HCT116 (cell line): ENCODE results near the gene TYR. TPM values are rescaled to one million over a fixed set of nuclear protein-coding genes. Genes with fewer than 3 reads are reported as not detected.

Experiments
- ATAC-seq: fragments of 200-7000 bp; cut with Tn5 transposase; 2 replicates; pipeline ENCODE4 v1.9.1; 2020; ENCODE audit warnings: mild to moderate bottlenecking, moderate library complexity
- BruUV-seq: library from RNA; stranded (reverse); fragments of 400-500 nt; replicated peaks from 2 replicates; lab custom pipeline; 2021; lab: Mats Ljungman, UMichigan
- CTCF ChIA-PET: fragments of 300-600 bp; sonication (Branson Sonifier 250); formaldehyde crosslinking; loops from one replicate; lab custom pipeline; 2021; ENCODE audit warnings: antibody characterized with exemption; lab: Charles Lee
- POLR2A ChIA-PET: fragments of 300-600, 350-600 bp; sonication (Branson Sonifier 250); formaldehyde crosslinking; loops from one replicate; lab custom pipeline; 2021; ENCODE audit warnings: antibody characterized with exemption; lab: Charles Lee
- RAD21 ChIA-PET, 2 experiments: fragments of 300-600 bp; sonication (Branson Sonifier 250); formaldehyde crosslinking; loops; one replicate each; lab custom pipeline; 2023; ENCODE audit warnings: low total read pairs in 2 of 2; ENCODE audit not compliant: uncharacterized antibody in 2 of 2, unreplicated experiment in 2 of 2, low non-redundant PET in 1 of 2; lab: Charles Lee
- DNase-seq: peaks from one replicate; pipeline ENCODE4 v3.0.0-alpha.2; 2010; ENCODE audit warnings: low read depth, low spot score
- H2AFZ ChIP-seq: fragments of 200-600 bp; shearing (Covaris generic), sonication (generic); 2 replicates; pipeline ENCODE4 v1.6.1; 2017; ENCODE audit warnings: low read depth, mixed run types, mixed read lengths, antibody characterized with exemption, low read length; ENCODE audit not compliant: poor library complexity, severe bottlenecking
- H3K27ac ChIP-seq: 2 replicates; pipeline ENCODE4 v1.5.1; 2012; ENCODE audit warnings: low read depth, low read length
- H3K27me3 ChIP-seq: fragments of 200-600 bp; sonication (generic); 2 replicates; pipeline ENCODE4 v1.6.1; 2016; ENCODE audit warnings: mixed run types, low read length, mixed read lengths; ENCODE audit not compliant: insufficient read depth
- H3K36me3 ChIP-seq, 2 experiments: fragments of 200-500 bp in 1 of 2; fragments of 200-600 bp in 1 of 2; sonication (Bioruptor generic) in 1 of 2; sonication (generic) in 1 of 2; 2 replicates each; pipeline versions ENCODE4 v1.5.1 to v1.6.1; 2014 to 2016; ENCODE audit warnings: low read length in 2 of 2, inconsistent platforms in 1 of 2, mixed read lengths in 1 of 2, mixed run types in 1 of 2; ENCODE audit not compliant: insufficient read depth in 2 of 2, control insufficient read depth in 1 of 2
- H3K4me1 ChIP-seq, 2 experiments: fragments of 200-600 bp in 1 of 2; sonication (generic) in 1 of 2; 2 replicates each; pipeline versions ENCODE4 v1.5.1 to v1.6.1; 2012 to 2017; ENCODE audit warnings: low read length in 2 of 2, inconsistent platforms in 1 of 2, mild to moderate bottlenecking in 1 of 2, mixed read lengths in 1 of 2, mixed run types in 1 of 2, moderate library complexity in 1 of 2; ENCODE audit not compliant: insufficient read depth in 2 of 2, control insufficient read depth in 1 of 2
- H3K4me2 ChIP-seq: fragments of 200-600 bp; sonication (generic); 2 replicates; pipeline ENCODE4 v1.6.1; 2017; ENCODE audit warnings: mixed run types, low read length, mixed read lengths
- H3K4me3 ChIP-seq, 2 experiments: fragments of 200-600 bp in 1 of 2; sonication (generic) in 1 of 2; replicated peaks in 1 of 2; 2 replicates each; pipeline ENCODE4 v1.5.1; 2011 to 2016; ENCODE audit warnings: low read length in 2 of 2, control low read depth in 1 of 2, low read depth in 1 of 2, mild to moderate bottlenecking in 1 of 2, mixed read lengths in 1 of 2, mixed run types in 1 of 2
- H3K79me2 ChIP-seq: fragments of 200-600 bp; sonication (generic); 2 replicates; pipeline ENCODE4 v1.6.1; 2017; ENCODE audit warnings: mild to moderate bottlenecking, mixed run types, low read length, moderate library complexity, mixed read lengths; ENCODE audit not compliant: insufficient read depth
- H3K9ac ChIP-seq: fragments of 200-600 bp; sonication (generic); 2 replicates; pipeline ENCODE4 v1.6.1; 2016; ENCODE audit warnings: low read length, mixed read lengths
- H3K9me2 ChIP-seq: fragments of 200-600 bp; sonication (generic), shearing (Covaris generic); 2 replicates; pipeline ENCODE4 v1.6.1; 2017; ENCODE audit warnings: mixed run types, mild to moderate bottlenecking, moderate library complexity; ENCODE audit not compliant: insufficient read depth
- H3K9me3 ChIP-seq, 2 experiments: fragments of 200-500 bp in 1 of 2; fragments of 200-600 bp in 1 of 2; sonication (Bioruptor generic) in 1 of 2; sonication (generic) in 1 of 2; 2 replicates each; pipeline ENCODE4 v1.6.1; 2014 to 2017; ENCODE audit warnings: low read length in 2 of 2, mixed read lengths in 2 of 2, inconsistent platforms in 1 of 2, low read depth in 1 of 2, mild to moderate bottlenecking in 1 of 2, mixed run types in 1 of 2, moderate library complexity in 1 of 2; ENCODE audit not compliant: control insufficient read depth in 1 of 2, insufficient read depth in 1 of 2
- H4K20me1 ChIP-seq: fragments of 200-600 bp; sonication (generic), shearing (Covaris generic); 2 replicates; pipeline ENCODE4 v1.6.1; 2017; ENCODE audit warnings: mixed run types, mild to moderate bottlenecking, moderate library complexity; ENCODE audit not compliant: insufficient read depth
- ATF3 ChIP-seq: IDR thresholded peaks from 2 replicates; pipeline ENCODE4 v1.6.1; 2012
- CBX3 ChIP-seq: IDR thresholded peaks from 2 replicates; pipeline ENCODE4 v1.6.1; 2012; ENCODE audit warnings: low read depth
- ELF1 ChIP-seq: IDR thresholded peaks from 2 replicates; pipeline ENCODE4 v1.6.1; 2012; ENCODE audit warnings: low read depth, borderline replicate concordance
- FOSL1 ChIP-seq: IDR thresholded peaks from 2 replicates; pipeline ENCODE4 v1.6.1; 2012; ENCODE audit warnings: low read depth
- POLR2AphosphoS5 ChIP-seq: IDR thresholded peaks from 2 replicates; pipeline ENCODE4 v1.6.1; 2011; ENCODE audit warnings: mild to moderate bottlenecking, low read depth, low read length, moderate library complexity
- REST ChIP-seq: IDR thresholded peaks from 2 replicates; pipeline ENCODE4 v1.6.1; 2012; ENCODE audit warnings: low read depth
- SRF ChIP-seq: IDR thresholded peaks from 2 replicates; pipeline ENCODE4 v1.6.1; 2012; ENCODE audit warnings: low read depth
- TCF7L2 ChIP-seq: IDR thresholded peaks from 2 replicates; pipeline ENCODE4 v1.7.0; 2011; ENCODE audit warnings: borderline replicate concordance, inconsistent platforms; ENCODE audit not compliant: insufficient read depth, insufficient read length; ENCODE audit errors: extremely low read depth
- ZBTB33 ChIP-seq: IDR thresholded peaks from 2 replicates; pipeline ENCODE4 v1.6.1; 2011; ENCODE audit warnings: mild to moderate bottlenecking, low read length, moderate library complexity; ENCODE audit not compliant: insufficient replicate concordance; ENCODE audit errors: extremely low read depth
- ZFX ChIP-seq: fragments of 450-650 bp; IDR thresholded peaks from 2 replicates; pipeline ENCODE4 v1.6.1; 2017
- intact Hi-C: fragments of 100-400 bp; cut with micrococcal nuclease; formaldehyde crosslinking; loops from 2 replicates; pipeline ENCODE4 v1.10.0; 2022
- total RNA-seq: library from RNA; stranded (reverse); gene quantifications from one replicate; pipeline ENCODE4 v1.2.1, GENCODE V29; 2021; ENCODE audit not compliant: unreplicated experiment
- TF ChIP-seq, protein P1 (sequence below): IDR thresholded peaks from 2 replicates; pipeline ENCODE4 v1.6.1; 2012

TYR gene
- total RNA-seq, 1 experiment from 2014 or later = not detected

GRCh38 chr11:89184021-89184420, 6.3 kb downstream of the TYR start:
- no peak overlapping the region for H3K4me3 ChIP-seq
- no peak for DNase-seq
- no peak overlapping the region for H3K4me2 ChIP-seq
- no peaks in the 10 kb centered on the region for H3K9me2 ChIP-seq
- no peak overlapping the region for H3K27ac ChIP-seq
- H3K9ac ChIP-seq = no peak overlapping the region
- no peaks in the 10 kb centered on the region for H3K27me3 ChIP-seq
- intact Hi-C loops = no loop called here
- no peaks in the 10 kb centered on the region for H3K9me3 ChIP-seq
- no peak overlapping the region for H2AFZ ChIP-seq
- BruUV-seq = no TSS peak
- no peaks in the 10 kb centered on the region for H3K4me1 ChIP-seq
- H3K79me2 ChIP-seq = no peaks in the 10 kb centered on the region
- CTCF ChIA-PET = no interaction called here
- H3K36me3 ChIP-seq = no peaks in the 10 kb centered on the region
- POLR2A ChIA-PET = no interaction called here
- no peaks in the 10 kb centered on the region for H4K20me1 ChIP-seq
- TF ChIP-seq SRF (no peak), POLR2AphosphoS5 (no peak), CBX3 (no peak), ZFX (no peak), ZBTB33 (no peak), TCF7L2 (no peak)
- TF ChIP-seq, protein P1, sequence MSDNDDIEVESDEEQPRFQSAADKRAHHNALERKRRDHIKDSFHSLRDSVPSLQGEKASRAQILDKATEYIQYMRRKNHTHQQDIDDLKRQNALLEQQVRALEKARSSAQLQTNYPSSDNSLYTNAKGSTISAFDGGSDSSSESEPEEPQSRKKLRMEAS = no peak
- TF ChIP-seq, all 23 proteins: peak for 0
- ATAC-seq = no peak
- RAD21 ChIA-PET = no interaction called here

- ATAC-seq = no peak
- BruUV-seq = no TSS peak
- Histone ChIP-seq H3K36me3 (no peaks in the 10 kb centered on the region), H3K9me3 (no peaks in the 10 kb centered on the region), H3K79me2 (no peaks in the 10 kb centered on the region), H3K27me3 (no peaks in the 10 kb centered on the region), H3K4me2 (no peak overlapping the region), H3K27ac (no peak overlapping the region), H2AFZ (no peak overlapping the region), H3K9me2 (no peaks in the 10 kb centered on the region), H3K4me3 (no peak overlapping the region), H3K4me1 (no peaks in the 10 kb centered on the region), H4K20me1 (no peaks in the 10 kb centered on the region), H3K9ac (no peak overlapping the region)
- intact Hi-C loops = no loop called here
- CTCF ChIA-PET = no interaction called here
- no peak for DNase-seq
- RAD21 ChIA-PET = no interaction called here
- POLR2A ChIA-PET = no interaction called here
- no peak for TF ChIP-seq ELF1
- no peak for TF ChIP-seq SRF
- no peak for TF ChIP-seq TCF7L2
- TF ChIP-seq ATF3 = no peak
- no peak for TF ChIP-seq FOSL1
- TF ChIP-seq ZBTB33 = no peak
- no peak for TF ChIP-seq REST
These were observed 12.1 kb downstream of the TYR start for GRCh38 chr11:89189776-89190175.
